HG03521 (cell line): Measurements from ENCODE around the gene BDNF.
A peak's percentile ranks its signal among the peaks of the same experiment; 100 is the strongest.

Experiments
- ATAC-seq: cut with Tn5 transposase; IDR thresholded peaks from one replicate; pipeline ENCODE4 v1.9.1; 2021; ENCODE audit warnings: mild to moderate bottlenecking, moderate library complexity; ENCODE audit not compliant: unreplicated experiment

Gene BDNF

GRCh38 chr11:27707676-27708075, 7.4 kb upstream of the BDNF start:
- no peak for ATAC-seq

- ATAC-seq = peak; percentile 71
These were observed 5.9 kb upstream of the BDNF start for GRCh38 chr11:27705873-27706820.

DNA sequence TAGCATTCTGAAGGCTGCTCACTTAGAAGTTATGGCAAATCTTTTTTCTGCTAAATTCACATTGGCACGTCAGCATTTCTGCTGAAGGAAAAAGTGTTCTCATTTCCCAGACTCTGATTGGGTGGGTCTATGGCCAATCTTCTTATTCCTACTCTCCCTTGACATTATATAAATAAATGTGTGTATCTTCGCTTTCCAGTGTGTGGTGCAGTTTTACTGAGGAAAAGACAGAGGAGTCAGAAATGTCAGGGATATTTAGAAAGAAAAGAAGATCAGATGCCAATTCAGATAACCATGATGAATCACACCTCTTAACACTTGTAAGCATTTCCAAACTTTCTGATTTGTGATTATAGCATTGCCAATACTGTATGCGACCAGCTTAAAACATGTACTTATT, 3.2 kb upstream of the BDNF start:
- ATAC-seq = no peak

GRCh38 chr11:27702811-27703210, 2.6 kb upstream of the BDNF start:
- ATAC-seq = no peak

GRCh38 chr11:27701355-27702105, 1.3 kb upstream of the BDNF start:
- no peak for ATAC-seq

DNA sequence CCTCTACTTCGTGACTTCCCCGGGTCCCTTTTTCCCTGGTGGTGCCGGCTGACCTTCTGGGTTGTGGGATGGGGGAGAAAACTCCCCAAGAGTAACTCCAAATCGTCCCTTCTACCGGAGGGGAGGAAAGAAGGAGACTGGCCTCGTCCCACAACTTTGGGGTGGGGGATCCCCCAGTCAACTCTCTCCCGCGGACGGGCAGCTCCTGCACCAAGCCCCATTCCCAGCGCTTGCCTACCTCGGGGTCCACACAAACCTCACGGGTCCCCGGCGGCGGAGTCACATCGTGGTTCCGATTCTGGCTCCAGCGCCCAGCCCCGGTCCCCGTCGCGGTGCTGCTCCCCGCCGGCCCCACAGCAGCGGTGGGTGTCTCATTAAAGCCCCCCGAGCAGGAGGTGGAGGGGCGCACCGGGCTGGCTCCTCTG, 317 bp downstream of the BDNF start:
- peak; percentile 1 for ATAC-seq

- ATAC-seq = no peak
These were observed 871 bp downstream of the BDNF start for GRCh38 chr11:27699242-27699925.

DNA sequence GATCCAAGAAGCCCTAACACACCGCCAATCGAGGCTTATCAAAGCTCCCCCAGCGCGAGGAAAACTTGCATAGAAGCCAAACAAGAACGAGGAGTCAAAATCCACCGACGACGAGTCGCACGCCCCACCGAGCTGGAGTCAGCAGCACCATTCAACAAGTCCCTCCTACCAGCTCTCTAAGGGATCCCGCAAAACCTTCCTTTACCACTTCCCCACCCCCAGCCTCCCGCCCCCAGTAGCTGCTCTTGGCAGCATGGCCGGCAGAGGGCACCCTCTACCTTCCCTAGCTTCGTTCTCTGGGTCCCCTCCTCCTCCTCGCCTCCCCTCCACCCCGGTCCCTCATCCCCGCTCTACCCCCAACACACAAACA, 1.4 kb downstream of the BDNF start:
- peak; percentile 78 for ATAC-seq

GRCh38 chr11:27697679-27698275, 2.5 kb downstream of the BDNF start:
- ATAC-seq = no peak

DNA sequence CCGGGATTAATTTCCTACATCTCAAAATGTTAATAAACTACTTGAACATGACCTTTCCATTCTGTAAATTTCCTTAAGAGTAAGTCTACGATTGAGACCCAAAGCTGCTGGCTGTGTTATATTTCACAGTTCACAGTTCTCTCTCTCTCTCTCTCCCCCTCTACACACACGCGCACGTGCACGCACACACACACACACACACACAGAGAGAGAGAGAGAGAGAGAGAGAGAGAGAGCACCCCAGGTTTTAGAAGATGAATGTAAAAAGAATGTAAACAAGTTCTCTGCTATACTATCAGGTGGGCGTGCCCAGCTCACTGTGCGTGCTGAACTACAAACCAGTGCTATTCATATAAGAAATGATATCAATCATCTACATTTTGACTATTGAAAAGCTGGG, 3.3 kb downstream of the BDNF start:
- no peak for ATAC-seq

DNA sequence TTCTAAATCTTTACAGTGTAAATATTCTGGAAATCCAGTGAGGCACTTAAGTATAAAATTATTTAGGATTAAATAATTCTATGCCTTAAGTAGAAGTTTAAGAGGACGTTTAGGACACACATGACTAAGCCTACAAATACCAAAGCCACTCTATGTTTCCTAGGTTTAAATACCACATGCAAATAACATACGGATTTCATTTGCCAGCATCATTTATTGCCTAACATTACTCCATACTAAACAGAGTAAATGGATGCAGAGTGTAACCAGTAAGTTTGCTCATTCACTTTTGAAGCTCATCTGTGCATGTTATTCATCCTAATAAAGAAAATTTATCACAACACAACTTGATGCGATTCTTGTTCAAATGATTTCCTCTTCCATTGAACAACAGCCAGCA, 4.1 kb downstream of the BDNF start:
- ATAC-seq = no peak

GRCh38 chr11:27694992-27695391, 5.3 kb downstream of the BDNF start:
- ATAC-seq = no peak

- no peak for ATAC-seq
These were observed 6.9 kb downstream of the BDNF start for GRCh38 chr11:27693398-27693797.

DNA sequence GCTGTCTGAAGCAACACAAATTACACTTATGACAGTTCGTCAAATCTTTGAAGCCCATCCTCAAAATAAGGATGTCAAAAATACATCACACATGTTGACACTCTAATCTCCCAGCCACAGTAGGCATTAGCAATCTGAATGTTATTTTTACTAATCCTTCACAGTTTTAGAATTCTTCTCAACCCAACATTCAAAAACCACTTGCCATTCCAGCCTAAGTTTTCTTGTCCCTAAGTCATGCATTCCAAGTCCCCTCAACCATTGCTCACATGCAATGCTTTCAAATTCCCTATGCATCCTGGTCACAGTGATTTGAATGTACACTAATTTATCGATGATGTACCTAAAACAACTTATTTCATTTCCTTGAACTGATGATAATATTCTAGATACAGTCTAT, 7.5 kb downstream of the BDNF start:
- ATAC-seq = no peak

- ATAC-seq = no peak
These were observed 12.2 kb downstream of the BDNF start for GRCh38 chr11:27688076-27688475.

GRCh38 chr11:27681664-27682063, 18.6 kb downstream of the BDNF start:
- ATAC-seq = no peak

DNA sequence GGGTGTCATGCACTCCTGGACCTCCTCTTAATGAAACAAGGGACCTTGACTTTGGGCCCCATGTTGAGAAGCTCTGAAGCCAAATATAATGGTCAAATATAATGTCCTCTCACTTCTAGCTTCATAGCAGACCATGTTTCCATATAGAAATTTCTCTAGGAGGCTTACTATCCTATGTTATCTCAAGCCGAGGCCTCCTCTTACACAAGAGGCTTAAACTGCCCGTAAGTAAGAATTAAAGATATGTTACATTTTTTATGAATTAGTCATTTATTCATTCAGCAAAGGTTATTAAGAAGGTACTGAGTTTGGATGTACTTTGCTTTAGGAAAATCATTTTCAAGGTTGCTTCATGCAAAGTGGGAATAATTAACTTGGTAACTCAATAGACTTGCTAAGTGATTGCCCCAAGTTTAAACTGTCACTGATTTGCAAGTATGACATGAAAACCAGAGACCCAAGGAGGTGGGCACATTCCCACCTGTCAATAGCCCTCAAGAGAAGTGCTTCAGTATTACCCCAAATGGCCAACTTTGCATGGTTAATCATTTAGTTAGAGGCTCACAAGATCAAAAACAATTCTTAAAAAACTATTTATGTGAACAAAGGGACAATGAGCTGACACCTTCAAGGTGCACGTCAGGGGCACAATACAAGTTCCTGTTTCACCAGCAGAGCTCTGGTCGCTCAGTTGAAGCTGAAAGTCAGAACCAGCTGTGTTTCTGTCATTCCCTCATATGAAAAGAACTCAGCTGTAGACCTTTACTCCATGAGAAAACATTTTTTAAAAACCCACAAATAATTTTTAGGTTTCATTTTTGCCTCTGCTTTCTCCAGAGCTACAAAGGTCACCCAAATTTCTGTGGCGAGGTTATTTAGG, 20.9 kb downstream of the BDNF start:
- no peak for ATAC-seq

DNA sequence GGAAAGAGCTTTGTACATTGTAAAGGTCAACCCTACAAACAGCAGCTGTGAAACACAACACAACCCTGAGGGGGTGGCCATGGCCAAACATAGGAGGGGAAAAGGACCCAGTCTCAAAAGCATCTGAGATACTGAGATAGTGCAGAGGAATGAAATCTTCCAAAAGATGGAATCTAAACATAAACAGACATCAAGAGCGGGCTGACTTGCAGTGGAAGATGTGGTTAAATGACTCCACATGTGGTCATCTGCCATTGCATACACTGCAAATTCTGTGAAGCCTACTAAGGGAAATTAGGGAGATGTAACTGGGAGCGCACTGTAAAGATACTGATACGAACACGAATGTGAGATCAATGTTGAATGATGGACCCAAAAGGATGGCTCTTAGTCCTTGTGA, 22.0 kb downstream of the BDNF start:
- no peak for ATAC-seq

DNA sequence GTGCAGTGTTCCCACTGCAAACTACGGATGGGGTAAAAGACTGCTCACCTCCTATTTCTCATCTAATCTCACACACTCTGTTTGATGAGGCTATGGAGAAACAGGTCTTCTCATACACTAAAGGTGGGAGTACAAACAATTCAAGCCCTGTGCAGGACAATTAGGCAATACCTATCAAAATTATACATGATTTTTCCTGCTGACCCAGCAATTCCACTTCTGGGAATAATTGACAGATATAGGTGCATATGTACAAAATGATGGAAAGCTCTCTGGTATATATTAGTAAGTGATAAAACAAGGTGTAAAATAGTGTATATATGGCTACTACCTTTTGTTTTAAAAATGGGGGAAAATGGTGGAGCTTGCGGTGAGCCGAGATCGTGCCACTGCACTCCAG, 23.1 kb downstream of the BDNF start:
- no peak for ATAC-seq

DNA sequence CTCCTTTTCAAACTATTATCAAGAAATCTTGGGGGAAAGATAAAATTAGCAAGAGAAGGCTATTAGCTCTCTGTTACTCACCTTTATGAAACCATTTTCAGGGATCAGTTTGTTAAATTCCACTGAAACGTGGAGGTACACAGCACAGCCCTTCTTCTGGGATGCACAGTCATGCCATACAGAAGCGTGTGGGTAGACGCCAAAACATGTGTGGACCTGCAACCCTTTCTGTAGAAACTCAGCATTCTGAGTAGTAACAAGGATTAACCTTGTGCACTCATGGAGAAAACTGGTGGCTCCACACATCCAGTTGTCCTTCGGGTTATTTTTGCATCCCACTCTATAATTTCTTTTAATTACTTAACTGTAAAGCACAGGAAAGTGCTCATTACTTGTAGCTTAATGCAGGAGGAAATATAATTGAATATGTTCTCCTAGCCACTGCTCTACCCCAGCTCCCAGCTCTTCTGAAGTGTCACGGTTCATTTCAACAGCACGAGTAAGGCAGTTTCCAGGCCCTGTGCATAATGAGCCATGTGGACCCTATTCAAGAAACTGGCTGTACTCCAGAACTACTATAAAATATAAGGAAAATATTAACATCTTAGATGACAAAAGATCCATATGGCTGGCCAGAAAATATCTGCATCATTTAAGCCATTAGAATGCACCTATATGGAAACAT, 26.1 kb downstream of the BDNF start:
- no peak for ATAC-seq
